Spleen (tissue), 7 donors: ENCODE data around the gene PLAU.

Source experiments
- CTCF ChIP-seq, 11 experiments: fragments of 200-600 bp in 7 of 11; fragments of 450-650 bp in 4 of 11; sonication (generic) in 4 of 11; IDR thresholded peaks in 8 of 11; conservative IDR thresholded peaks in 3 of 11; 1 replicate in 7 of 11; 2 replicates in 4 of 11; pipeline versions ENCODE4 v1.4.0 to v1.8.0; 2016 to 2021; ENCODE audit warnings: antibody characterized with exemption in 11 of 11, inconsistent platforms in 4 of 11, mild to moderate bottlenecking in 1 of 11
- POLR2A ChIP-seq, 3 donors: fragments of 450-650 bp; IDR thresholded peaks; one replicate each; pipeline ENCODE4 v1.5.1; 2017; ENCODE audit warnings: antibody characterized with exemption in 3 of 3, mild to moderate bottlenecking in 1 of 3
- POLR2AphosphoS5 ChIP-seq, 3 donors: sonication (generic); formaldehyde crosslinking; IDR thresholded peaks; one replicate each; pipeline ENCODE4 v1.5.1; 2017; ENCODE audit warnings: antibody characterized with exemption in 3 of 3
- donor health status: DM: no; HTN: no; CAD: no; lungs with moderate emphysema.
- donor health status: DM: no; HTN: no; CAD: no.
- donor health status: DM: no; HTN: no; CAD: no.

GRCh38 chr10:73881221-73881919, 29.6 kb upstream of the PLAU start:
- TF ChIP-seq POLR2A (IDR thresholded peaks at IDR 0.05): no peak
- TF ChIP-seq CTCF (IDR thresholded peaks at IDR 0.05 in 8 of 11, conservative IDR thresholded peaks at IDR 0.05 in 3 of 11): no peak
- no peak for TF ChIP-seq POLR2AphosphoS5 (IDR thresholded peaks at IDR 0.05)
